ENCODE results near the gene NRG2. TPM values are rescaled to one million over a fixed set of nuclear protein-coding genes. Genes with fewer than 3 reads are reported as not detected.

The NRG2 gene
- total RNA-seq, 1 donor from 2014 or later, result 1.9 TPM

DNA sequence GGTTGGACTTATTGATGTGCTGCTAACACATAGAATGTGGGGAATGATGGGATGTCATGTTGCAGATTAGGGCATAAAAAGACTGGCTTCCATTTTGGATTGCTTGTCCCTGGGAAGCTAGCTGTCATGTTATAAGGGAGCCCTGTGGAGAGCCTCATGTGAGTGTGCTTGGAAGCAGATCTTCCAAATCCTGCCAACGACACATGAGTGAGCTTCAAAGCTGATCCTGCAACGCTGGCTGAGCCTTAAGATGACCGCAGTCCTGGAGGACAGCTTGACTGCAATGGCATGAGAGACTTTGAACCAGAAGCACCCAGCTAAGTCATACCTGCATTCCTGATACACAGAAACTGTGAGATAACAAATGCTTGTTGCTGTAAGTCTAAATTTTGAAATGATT lies 63.6 kb downstream of the NRG2 start:
- DNase-seq (no peak), ATAC-seq (no peak)
- intact Hi-C loops (cut with micrococcal nuclease), result no loop called here

DNA sequence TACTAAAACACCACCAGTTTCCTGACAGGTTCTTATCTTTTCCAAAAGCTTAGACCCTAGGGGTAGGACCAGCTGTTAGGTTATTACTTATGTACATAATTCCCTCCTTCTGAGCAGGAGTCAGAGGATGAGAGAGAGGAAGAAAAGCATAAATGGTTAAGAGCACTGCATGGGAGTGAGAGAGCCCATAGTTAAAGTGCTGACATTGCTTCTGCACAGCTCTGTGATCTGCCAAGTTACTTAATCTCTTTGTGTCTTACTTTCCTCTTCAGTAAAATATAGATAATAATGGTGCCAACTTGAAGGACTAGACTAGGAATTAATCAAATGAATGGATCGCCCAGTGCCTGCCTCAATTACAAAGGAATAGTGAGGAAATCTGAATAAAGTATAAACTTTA lies 66.4 kb downstream of the NRG2 start:
- intact Hi-C loops (cut with micrococcal nuclease), result no loop called here
- DNase-seq (no peak), ATAC-seq (peak; percentile 66)

DNA sequence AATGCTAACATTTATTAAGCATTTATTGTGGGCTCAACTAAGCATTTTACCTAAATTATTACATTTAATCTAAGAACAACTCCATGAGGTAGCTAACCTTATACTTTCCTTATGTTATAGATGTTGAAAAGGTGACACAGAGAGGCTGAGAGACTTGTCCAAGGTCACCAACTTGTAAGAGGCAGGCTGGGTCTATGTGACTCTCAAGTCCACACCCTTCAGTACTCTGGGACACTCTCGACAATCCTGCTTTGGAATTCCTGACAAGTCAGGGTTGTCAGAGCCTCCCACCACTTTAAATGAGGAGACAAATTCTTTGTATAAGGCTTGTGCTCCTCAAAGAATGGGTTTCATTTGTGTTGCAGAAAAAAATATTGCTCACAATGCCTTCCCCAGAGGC lies 67.2 kb downstream of the NRG2 start:
- no peak for DNase-seq
- peak; percentile 65 for ATAC-seq
- intact Hi-C loops (cut with micrococcal nuclease), result no loop called here

DNA sequence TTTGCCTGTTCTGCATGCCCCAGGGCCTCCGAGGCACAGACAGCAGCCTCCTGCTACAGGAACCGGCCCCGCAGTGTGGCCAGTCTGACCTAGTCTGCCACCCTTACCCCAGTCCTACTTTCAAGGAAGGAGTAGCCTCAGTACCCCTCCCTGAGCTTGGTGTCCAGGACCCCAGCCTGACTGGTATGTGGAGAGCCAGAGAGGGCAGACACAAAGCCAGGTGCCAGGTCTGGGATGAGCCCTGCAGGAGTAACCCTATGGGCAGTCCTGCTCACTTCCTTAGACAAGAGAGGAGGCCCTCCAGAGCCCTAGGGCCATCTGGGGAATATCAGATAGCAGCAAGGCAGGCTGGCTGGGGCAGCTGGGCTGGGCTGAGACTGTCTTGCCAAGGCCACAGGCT lies 67.8 kb downstream of the NRG2 start:
- intact Hi-C loops (cut with micrococcal nuclease), result no loop called here
- DNase-seq (no peak), ATAC-seq (peak; percentile 56)

DNA sequence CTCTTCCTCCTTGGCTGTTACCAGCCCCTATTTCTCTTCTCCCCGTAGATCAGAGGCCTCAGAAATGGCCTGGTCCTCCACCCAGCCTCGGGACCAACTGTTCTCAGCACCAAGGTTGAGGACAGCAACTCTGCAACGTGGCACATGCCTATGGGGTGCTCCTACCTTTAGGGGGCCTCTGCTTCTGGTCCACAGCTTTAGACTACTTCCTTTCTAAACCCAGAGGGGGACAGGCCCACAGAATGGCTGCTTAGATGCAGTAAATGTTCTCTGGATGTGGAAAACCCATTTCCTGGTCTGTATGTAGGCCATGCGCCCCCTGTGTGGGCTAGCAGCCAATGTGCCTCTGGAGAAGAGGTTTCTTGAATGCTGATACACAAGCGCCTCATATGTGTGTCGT lies 68.4 kb downstream of the NRG2 start:
- no peak for DNase-seq
- intact Hi-C loops (cut with micrococcal nuclease), result no loop called here

DNA sequence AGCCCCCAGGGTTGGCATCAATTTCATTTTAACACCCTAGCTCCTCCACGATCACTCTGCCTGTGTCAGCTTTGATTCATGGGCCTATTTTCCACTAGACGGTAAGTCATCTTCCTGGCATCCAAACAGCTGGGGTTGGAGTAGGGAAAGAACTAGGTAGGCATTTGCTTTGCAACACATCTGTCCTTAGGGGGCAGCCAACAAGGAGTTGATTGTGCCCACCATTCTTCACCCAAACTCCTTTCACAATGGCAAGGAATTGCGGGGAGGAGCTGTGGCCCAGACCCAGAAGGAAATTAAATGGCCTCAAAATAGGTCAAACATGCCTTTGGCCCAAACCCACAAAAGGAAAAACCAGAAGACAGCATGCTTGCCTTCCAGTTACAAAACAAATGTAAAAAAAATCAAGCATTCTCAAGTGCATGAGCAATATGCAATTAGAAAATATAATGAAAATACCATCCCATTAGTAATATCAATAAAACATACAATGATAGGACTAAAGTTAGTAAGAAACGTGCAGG lies 71.8 kb downstream of the NRG2 start:
- no peak for DNase-seq
- intact Hi-C loops (cut with micrococcal nuclease), result no loop called here
- ATAC-seq, result no peak

More for the DNA sequence above, 68.4 kb downstream of the NRG2 start:
- ATAC-seq, result no peak

DNA sequence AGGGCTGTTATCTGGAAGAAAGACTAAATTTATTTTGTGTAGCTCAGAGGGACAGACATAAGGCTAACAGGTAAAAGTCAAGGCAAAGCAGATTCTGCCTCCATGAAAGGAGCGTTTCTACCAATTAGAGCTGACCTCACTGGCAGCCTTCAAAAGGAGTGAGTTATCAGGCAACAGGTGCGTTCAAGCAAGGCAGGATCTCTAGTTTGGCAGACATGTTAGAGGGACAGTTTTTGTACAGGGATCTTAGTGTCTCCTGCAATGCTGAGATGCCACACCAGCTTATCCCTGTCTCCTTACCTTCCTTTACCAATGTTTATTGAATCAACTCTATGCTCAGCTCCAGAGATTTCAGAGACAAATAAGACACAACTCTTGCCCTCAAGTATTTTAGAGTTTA lies 73.8 kb downstream of the NRG2 start:
- intact Hi-C loops (cut with micrococcal nuclease), result loop anchor here (5.0 to 10.0 kb wide), 2 partner anchors 105 to 182 kb away; no protein-coding TSS in a partner anchor
- ATAC-seq (no peak), DNase-seq (no peak)

DNA sequence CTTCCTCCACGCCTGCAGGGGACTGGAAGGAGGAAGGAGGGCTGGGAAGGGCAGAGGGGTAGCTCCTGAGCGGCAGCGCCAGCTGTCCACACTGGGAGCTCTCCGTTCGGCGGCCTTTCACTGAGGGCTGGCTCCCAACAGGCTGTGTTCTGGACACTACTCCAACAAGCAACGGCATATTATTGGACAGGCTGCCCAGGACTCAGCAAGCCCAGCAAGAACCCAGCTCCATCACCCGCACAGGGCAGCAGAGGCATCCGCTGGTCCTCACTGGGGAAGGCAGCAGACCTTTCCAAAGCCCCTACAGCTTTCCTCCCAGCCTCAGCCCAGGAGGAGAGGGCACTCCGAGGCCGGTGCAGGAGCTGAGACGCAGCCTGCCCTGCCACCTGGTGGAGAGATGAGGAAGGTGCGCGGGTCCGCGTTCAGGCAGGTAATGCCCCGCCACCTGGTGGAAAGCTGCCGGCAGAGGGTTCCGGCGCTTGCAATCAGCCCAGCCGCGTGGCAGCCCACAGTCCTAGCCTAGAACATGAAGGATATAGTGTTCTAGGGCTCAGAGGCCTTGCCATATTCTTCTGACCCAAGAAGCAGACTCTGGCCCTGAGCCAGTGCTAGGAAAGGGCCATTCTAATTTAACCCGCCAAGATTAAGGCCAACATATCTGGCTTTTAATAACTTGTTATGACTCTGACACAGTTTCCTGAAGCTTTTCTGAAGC lies 74.4 kb downstream of the NRG2 start:
- DNase-seq, result peak; percentile 91

DNA sequence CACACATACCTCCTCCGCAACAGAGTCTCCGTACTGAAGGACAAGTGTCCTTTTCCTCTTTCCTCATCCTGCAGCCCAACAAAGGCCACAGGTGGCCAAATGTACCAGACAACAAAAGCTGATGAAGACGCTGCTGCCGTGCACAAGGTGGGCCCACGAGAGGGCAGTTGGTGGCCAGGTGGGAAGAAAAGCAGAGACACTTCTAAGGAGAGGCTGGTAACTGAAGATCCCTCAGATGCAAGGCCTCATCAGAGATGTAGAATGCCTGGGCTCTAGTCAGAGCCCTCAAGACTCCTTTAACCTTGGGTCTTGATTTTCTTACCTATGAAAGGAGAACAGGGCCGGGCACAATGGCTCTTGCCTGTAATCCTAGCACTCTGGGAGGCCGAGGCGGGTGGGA lies 75.7 kb downstream of the NRG2 start:
- intact Hi-C loops (cut with micrococcal nuclease), result loop anchor here (5.0 to 10.0 kb wide), 2 partner anchors 103 to 180 kb away; no protein-coding TSS in a partner anchor
- ATAC-seq (no peak), DNase-seq (no peak)

More for the DNA sequence above, 74.4 kb downstream of the NRG2 start:
- intact Hi-C loops (cut with micrococcal nuclease), result loop anchor here (5.0 to 10.0 kb wide), 2 partner anchors 104 to 181 kb away; no protein-coding TSS in a partner anchor
- ATAC-seq, result peak; percentile 96

DNA sequence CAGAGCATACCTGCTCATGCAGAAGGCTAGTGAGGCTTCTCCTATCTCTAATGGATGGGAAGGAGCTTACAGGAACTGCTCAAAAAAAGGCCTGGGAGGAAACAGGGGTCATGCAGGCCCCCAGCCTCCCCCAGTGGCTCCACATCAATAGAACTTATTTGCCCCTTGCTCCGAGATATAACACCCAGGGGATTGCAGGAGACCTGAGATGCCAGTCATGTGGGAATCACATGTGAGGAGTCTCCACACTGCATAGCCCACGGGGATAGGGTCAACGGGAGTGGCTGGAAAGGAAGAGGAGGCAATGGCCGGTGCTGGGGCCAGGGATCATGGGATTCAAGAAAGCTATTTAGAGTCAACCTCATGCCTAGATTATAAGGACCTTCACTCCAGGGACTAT lies 76.2 kb downstream of the NRG2 start:
- no peak for ATAC-seq
- no peak for DNase-seq

DNA sequence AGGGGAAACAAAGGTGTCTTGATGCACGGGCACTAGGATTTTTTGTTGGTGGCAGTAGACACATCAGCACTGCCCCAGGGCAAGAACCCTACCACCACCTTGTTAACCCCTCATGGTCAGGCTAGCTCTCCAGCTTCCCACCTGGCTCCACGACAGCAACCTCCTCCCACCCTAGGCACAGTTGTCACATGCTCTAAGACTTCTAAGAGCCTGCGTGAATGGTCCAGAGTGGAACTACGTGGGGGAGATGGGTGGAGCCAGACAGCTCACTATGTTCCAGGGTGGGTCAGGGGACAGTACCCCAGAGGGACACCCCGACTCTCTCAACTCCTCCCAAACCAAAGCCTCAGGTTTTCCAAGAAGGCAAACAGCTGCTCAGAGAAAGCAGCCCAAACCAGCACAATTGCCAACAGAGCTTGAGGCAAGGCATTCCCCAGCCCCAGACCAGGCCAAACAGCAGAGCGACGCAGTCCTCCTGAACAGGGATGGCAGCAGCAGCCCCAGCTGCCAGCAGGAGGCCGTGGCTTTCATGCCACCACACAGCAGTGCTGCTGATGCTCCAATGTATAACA lies 78.0 kb downstream of the NRG2 start:
- ATAC-seq (no peak), DNase-seq (no peak)
- intact Hi-C loops (cut with micrococcal nuclease), result loop anchor here (5.0 to 10.0 kb wide), 2 partner anchors 100 to 178 kb away; no protein-coding TSS in a partner anchor

More for the DNA sequence above, 76.2 kb downstream of the NRG2 start:
- intact Hi-C loops (cut with micrococcal nuclease), result loop anchor here (5.0 to 10.0 kb wide), 2 partner anchors 102 to 180 kb away; no protein-coding TSS in a partner anchor

DNA sequence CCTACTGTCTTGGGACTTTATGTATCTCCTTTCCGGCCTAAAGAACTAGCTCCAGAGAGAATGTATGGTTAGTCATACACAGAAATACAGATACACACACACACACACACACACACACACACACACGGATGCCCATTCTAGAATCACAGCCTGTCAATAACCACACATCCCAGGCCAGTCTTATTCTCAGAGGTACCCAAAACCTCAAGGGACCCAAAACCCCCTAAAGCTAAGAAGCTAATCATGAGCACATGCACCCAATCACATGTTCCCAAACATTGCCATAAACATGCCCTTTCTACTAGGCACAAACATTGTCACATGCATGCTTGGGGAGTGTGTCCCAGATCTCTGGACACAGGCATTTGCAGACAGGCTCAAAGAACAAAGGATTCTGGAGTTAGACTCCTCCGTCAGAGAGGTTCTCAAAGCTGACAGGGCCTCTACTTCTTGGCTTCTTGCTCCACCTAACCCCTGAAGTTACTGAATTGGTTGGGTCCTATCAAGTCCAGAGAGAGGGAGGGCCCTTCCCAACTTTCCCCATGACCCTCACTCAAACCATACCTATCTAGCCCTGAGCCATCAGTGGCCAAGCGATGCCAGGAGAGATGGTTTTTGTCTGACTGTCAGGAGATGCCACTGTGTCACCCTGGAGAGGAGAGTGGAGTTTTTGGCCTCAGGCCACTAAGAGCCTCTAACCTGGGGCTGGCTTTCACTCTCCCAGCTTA lies 78.7 kb downstream of the NRG2 start:
- intact Hi-C loops (cut with micrococcal nuclease), result loop anchor here (10.0 kb wide), 1 partner anchor 100 kb away; no protein-coding TSS in a partner anchor
- no peak for DNase-seq
- no peak for ATAC-seq

DNA sequence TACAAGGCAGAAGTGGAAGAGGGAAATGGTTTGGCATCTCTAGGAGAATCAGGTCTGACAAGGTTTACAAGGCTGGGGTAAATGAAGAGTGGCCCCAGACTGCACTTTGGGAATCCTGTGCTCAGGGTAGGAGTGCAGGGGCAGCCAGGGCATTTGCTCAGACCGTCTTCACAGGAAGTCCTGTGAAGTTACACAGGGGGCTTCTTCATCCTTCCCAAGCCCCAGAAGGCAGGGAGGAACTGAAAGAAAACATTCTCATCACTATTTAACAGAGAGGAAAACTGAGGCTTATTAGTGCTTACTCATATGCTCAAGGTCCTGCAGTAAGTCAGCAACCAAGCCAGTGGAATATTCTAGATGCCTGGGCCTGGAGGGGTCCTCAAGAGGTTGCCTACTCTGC lies 80.7 kb downstream of the NRG2 start:
- ATAC-seq (no peak), DNase-seq (no peak)
- intact Hi-C loops (cut with micrococcal nuclease), result loop anchor here (10.0 kb wide), 1 partner anchor 98 kb away; no protein-coding TSS in a partner anchor

DNA sequence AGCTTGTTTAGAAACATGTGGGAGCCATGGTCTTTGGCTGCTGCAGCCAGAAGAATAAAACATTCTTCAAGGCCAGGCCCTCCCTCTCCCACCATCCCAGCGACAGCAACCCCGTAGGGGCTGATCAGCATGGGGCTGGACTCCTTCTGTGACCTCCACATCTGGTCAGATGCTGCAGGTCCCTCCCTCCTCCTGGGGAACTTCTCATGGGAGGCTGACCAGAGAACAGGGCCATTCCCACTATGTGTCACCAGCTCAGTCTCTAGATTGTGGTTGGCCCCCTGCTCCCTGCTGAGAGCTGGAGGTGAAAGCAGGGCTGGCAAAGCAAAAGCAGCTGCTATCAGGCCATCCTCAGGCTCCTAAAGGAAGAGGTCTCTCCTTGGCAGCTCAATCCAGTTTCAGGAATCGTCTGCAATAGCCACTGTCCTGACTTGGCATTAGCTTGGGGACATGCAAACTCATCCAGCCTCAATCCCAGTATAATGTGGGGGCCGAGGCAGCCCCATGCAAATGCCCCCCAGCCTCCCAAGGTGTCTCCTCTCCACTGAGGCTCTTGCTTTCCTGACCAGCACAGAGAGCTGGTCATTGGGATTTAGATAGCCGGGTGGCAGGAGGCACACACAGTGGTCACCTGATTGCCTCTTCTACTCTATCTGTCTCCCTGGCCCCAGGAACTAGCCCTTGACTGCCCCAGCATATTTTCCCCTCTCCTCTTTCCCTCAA lies 81.5 kb downstream of the NRG2 start:
- peak; percentile 24 for ATAC-seq

DNA sequence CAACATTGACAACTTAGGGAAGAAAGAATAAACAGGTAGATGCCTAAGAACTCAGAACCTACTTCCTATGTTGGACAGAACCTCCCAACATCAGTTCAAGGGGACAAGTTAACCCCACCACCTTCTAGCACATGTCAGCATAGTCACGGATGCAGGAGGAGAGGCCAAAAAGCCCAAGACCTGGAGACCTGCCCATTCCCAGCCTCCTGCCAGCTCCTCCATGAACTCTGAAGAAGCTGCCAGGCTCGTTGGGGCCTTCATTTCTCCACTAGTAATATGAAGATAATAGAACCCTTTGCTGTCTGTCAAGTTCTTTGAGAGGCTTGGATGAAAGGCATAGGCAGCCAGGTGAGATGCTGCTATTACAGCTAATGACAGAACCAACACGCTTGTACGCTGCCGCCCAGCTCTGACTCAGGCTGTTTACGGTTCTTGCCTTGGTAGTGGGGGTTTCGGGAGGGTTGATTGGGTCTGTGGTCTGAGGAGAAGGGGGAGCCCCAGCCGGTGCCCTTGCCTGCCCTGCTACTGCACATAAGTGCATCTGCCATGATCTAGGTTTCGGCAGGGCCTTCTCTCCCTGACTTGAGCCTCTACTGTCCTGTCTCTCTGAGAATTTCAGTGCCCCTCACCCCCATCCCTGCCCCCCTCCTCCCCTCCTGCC lies 82.2 kb downstream of the NRG2 start:
- DNase-seq, result no peak
- intact Hi-C loops (cut with micrococcal nuclease), result loop anchor here (10.0 kb wide), 1 partner anchor 96 kb away; no protein-coding TSS in a partner anchor
- ATAC-seq, result no peak

More for the DNA sequence above, 81.5 kb downstream of the NRG2 start:
- intact Hi-C loops (cut with micrococcal nuclease), result loop anchor here (10.0 kb wide), 1 partner anchor 97 kb away; no protein-coding TSS in a partner anchor
- DNase-seq, result no peak

DNA sequence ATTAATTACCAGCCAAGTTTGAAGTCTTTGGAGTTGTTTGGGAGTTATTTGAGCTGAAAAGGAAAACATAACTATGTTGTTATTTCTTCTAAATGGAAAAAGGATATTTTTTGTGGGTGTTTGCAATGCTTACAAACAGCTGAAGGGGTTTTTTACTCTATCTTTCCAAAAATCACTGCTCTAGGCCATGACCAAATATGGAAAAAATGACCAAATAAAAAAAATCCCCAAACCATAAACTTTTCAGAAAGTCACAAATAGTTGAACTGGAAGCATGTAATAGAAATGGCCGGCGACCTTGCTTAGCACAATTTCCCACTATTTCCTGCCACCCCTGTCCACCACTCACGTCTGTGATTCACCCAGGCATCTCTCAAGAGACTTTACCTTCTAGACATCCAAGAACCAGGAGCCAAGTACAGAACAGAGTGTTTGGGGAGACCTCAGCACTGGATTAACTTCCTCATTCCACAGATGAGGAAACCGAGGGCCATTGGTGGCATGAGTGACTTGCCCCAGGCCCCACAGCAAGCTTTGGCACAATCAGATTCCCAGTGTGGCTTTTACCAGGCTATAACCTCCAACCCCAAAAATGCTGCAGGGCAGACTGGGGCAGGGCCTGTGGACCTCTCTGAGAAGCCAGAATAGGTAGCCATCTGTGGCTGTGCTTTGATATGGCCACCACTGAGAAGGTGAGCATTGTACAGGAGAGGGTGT lies 84.5 kb downstream of the NRG2 start:
- intact Hi-C loops (cut with micrococcal nuclease), result no loop called here
- ATAC-seq (no peak), DNase-seq (no peak)

DNA sequence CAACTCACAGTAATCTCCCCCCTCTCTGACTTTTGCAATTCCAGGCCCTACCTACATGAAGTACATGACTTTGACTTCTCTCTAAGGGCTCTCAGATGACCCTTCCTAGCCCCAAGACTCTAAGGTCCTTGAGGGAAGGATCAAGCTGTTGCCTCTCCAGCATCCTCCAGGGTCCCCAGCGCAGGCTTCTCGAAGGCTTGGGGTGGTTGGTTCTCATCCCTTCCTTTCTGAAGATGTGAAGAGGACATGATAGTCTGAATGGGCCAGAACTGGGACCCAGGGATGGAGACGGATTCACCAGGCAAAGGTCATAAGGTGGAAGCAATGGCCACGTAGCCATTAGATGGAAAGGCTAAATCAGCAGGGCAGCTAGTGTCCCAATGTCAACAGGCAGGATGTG lies 86.8 kb downstream of the NRG2 start:
- no peak for ATAC-seq
- no peak for DNase-seq
- intact Hi-C loops (cut with micrococcal nuclease), result no loop called here
